Effector memory CD4-positive, alpha-beta T cell (primary cell): ENCODE data around the gene PDE4B.
"Not testable (repeated sequence)": the region's sequence is repeated elsewhere in the genome, so short reads cannot be mapped to it uniquely, and the experiment has no call there.

Experiments used
- DNase-seq, 3 donors: peaks; one replicate each; pipeline ENCODE4 v3.0.0-alpha.2; 2020
- H3K27ac ChIP-seq: 2 replicates; pipeline ENCODE4 v1.7.0; 2013; ENCODE audit warnings: mild to moderate bottlenecking, low read length, moderate library complexity; ENCODE audit not compliant: insufficient read depth, poor library complexity, severe bottlenecking
- H3K27me3 ChIP-seq: replicated peaks from 2 replicates; pipeline ENCODE4 v1.7.0; 2013; ENCODE audit warnings: mild to moderate bottlenecking, low read length; ENCODE audit not compliant: insufficient read depth, control insufficient read depth, poor library complexity, severe bottlenecking
- H3K36me3 ChIP-seq: 2 replicates; pipeline ENCODE4 v1.7.0; 2013; ENCODE audit warnings: mild to moderate bottlenecking, low read length, moderate library complexity; ENCODE audit not compliant: control insufficient read depth, insufficient read depth
- H3K4me1 ChIP-seq: 2 replicates; pipeline ENCODE4 v1.7.0; 2013; ENCODE audit warnings: low read length, mild to moderate bottlenecking; ENCODE audit not compliant: control insufficient read depth, insufficient read depth, poor library complexity, severe bottlenecking
- H3K4me3 ChIP-seq: 2 replicates; pipeline ENCODE4 v1.7.0; 2013; ENCODE audit warnings: low read length, low read depth, mild to moderate bottlenecking; ENCODE audit not compliant: insufficient read depth, poor library complexity, severe bottlenecking
- H3K9me3 ChIP-seq: 2 replicates; pipeline ENCODE4 v1.7.0; 2013; ENCODE audit warnings: mild to moderate bottlenecking, low read length, moderate library complexity; ENCODE audit not compliant: control insufficient read depth

PDE4B gene

DNA sequence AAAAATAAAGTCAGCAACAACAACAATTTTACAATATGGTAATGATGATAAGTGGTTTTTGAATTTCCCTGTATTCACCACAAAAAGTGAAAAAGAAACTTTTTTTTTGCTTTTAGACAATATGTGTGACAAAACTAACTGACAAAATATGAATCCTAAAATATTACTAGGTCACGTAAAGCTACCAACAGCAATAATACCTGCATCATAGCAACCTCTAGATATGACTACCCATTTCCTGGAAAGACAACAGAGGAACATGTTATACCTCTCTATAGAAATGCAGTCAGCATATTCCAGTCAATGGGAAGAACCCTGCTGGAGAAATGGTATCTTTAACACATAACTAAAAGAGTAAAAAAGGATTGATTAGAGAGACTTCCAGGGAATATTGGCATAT, 73.7 kb downstream of the PDE4B start:
- Histone ChIP-seq H3K36me3 (no peaks in the 10 kb centered on the region), H3K27ac (no peak overlapping the region), H3K9me3 (no peaks in the 10 kb centered on the region), H3K4me1 (no peaks in the 10 kb centered on the region), H3K27me3 (no peaks in the 10 kb centered on the region), H3K4me3 (no peak overlapping the region)
- DNase-seq: no peak

DNA sequence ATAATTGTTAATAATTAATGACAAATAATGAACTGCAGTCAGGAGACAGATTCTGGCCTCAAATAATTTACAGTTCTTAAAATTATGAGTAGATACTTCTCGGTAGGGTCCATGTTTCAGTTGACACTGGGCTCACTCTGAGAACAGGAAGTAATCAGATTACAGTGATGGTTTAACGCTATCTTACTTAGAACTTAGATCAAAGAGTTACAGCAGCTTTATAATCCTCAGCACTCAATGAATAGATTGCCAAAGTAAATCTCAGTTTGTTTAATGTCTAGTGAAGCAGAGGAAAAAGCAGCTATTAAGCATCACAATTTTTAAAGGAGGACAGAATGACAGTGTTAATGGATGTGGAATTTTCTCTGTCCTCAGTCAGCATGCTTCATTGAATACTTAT, 79.6 kb downstream of the PDE4B start:
- DNase-seq: no peak
- H3K4me3 ChIP-seq: no peak overlapping the region
- no peaks in the 10 kb centered on the region for H3K36me3 ChIP-seq
- no peaks in the 10 kb centered on the region for H3K9me3 ChIP-seq
- no peaks in the 10 kb centered on the region for H3K4me1 ChIP-seq
- H3K27ac ChIP-seq: no peak overlapping the region
- no peaks in the 10 kb centered on the region for H3K27me3 ChIP-seq

- H3K9me3 ChIP-seq: not testable (repeated sequence)
These were observed 85.6 kb downstream of the PDE4B start for GRCh38 chr1:65878342-65878741.

DNA sequence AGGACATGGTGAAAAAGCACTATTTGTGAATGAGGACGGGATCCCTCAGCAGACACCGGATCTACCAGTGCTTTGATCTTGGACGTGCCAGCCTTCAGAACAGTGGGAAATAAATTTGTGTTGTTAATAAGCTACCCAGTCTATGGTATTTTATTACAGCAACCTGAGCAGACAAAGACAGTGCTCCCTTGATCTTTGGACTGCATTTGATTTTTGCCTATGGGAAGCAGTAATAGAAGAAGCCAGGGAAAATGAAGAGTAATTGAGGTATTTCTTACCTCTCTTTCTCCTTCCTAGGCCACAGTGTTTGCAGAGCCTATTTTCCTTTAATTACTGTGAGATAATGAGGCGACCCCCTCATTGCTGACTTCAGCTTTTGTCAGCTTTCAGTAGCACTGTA, 87.9 kb downstream of the PDE4B start:
- Histone ChIP-seq H3K9me3 (no peaks in the 10 kb centered on the region), H3K36me3 (no peaks in the 10 kb centered on the region), H3K4me3 (no peak overlapping the region), H3K27ac (no peak overlapping the region), H3K4me1 (no peaks in the 10 kb centered on the region), H3K27me3 (no peaks in the 10 kb centered on the region)
- DNase-seq: no peak

More at GRCh38 chr1:65878342-65878741, 85.6 kb downstream of the PDE4B start:
- not testable (repeated sequence) for H3K4me3 ChIP-seq, H3K36me3 ChIP-seq, DNase-seq, H3K27me3 ChIP-seq, H3K27ac ChIP-seq, H3K4me1 ChIP-seq

DNA sequence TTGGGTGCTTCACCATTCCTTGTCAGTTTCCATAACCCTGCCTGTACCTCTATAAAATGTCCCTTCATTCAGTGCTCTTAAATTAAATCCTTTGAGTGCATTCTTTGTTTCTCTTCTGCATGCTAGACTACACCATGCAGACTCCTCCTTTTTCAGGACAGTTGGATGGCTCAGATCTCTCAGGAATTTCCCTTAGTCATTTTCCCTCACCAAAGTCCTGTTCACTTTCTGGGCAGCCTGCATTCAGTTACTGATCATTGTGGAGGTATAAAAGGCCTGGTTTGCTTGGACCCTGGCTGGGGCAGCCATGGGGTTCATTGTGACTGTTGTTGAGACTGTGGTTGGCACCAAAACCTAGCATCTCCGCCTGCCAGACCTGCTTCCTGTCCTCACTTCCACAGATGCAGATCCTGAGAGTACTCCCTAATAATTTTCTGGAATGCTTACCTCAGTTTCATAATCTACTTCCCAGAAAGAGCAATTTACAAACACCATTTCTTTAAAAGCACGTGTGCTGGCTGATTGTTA, 88.4 kb downstream of the PDE4B start:
- Histone ChIP-seq H3K9me3 (no peaks in the 10 kb centered on the region), H3K4me1 (no peaks in the 10 kb centered on the region), H3K27ac (no peak overlapping the region), H3K36me3 (no peaks in the 10 kb centered on the region), H3K27me3 (no peaks in the 10 kb centered on the region), H3K4me3 (no peak overlapping the region)
- DNase-seq: no peak

GRCh38 chr1:65882076-65882475, 89.4 kb downstream of the PDE4B start:
- DNase-seq: no peak
- H3K9me3 ChIP-seq: no peaks in the 10 kb centered on the region
- H3K4me1 ChIP-seq: no peaks in the 10 kb centered on the region
- H3K27ac ChIP-seq: no peak overlapping the region
- no peak overlapping the region for H3K4me3 ChIP-seq
- no peaks in the 10 kb centered on the region for H3K36me3 ChIP-seq
- no peaks in the 10 kb centered on the region for H3K27me3 ChIP-seq

GRCh38 chr1:65889441-65889840, 96.7 kb downstream of the PDE4B start:
- Histone ChIP-seq H3K4me1 (no peaks in the 10 kb centered on the region), H3K27ac (no peak overlapping the region), H3K9me3 (no peaks in the 10 kb centered on the region), H3K4me3 (no peak overlapping the region), H3K27me3 (no peaks in the 10 kb centered on the region), H3K36me3 (no peaks in the 10 kb centered on the region)
- DNase-seq: no peak

GRCh38 chr1:65890201-65890843, 97.6 kb downstream of the PDE4B start:
- no peak overlapping the region for H3K4me3 ChIP-seq
- no peak overlapping the region for H3K27ac ChIP-seq
- H3K9me3 ChIP-seq: no peaks in the 10 kb centered on the region
- no peak for DNase-seq
- H3K27me3 ChIP-seq: peaks cover 2% of the 10 kb centered on the region
- H3K36me3 ChIP-seq: no peaks in the 10 kb centered on the region
- H3K4me1 ChIP-seq: no peaks in the 10 kb centered on the region

DNA sequence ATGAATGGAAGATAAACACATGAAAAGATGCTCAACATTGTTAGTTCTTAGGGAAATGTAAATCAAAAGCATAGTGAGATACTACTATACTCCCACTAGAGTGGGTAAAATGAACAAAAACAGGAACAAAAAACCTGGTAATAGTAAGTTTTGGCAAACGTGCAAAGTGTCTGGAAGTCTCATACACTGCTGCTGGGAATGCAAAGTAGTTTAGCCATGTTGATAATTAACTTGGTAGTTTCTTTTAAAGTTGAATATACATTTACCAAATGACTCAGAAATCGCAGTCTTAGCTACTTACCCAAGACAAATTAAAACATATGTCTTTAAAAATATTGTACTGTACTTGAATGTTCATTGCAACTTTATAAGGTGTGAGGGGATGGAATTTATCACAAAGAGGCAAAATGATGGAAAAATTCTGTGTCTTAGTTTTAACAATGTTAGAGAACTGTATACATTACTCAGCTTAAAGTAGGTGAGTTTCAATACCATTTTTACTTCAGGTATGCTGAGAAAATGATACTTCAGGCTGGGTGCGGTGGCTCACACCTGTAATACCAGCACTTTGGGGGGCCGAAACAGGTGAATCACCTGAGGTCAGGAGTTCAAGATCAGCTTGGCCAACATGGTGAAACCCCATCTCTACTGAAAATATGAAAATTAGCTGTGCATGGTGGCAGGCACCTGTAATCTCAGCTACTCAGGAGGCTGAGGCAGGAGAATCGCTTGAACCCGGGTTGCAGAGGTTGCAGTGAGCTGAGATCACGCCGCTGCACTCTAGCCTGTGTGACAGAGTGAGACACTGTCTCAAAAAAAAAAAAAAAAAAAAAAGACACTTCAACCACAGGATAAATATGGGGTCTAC, 102.3 kb downstream of the PDE4B start:
- no peak for DNase-seq
- Histone ChIP-seq H3K36me3 (no peaks in the 10 kb centered on the region), H3K4me3 (no peak overlapping the region), H3K4me1 (no peaks in the 10 kb centered on the region), H3K9me3 (no peaks in the 10 kb centered on the region), H3K27ac (no peak overlapping the region), H3K27me3 (peaks cover 2% of the 10 kb centered on the region)

- Histone ChIP-seq H3K9me3 (no peaks in the 10 kb centered on the region), H3K27me3 (peaks cover 2% of the 10 kb centered on the region), H3K4me1 (no peaks in the 10 kb centered on the region), H3K27ac (no peak overlapping the region), H3K4me3 (no peak overlapping the region), H3K36me3 (no peaks in the 10 kb centered on the region)
- no peak for DNase-seq
These were observed 104.0 kb downstream of the PDE4B start for GRCh38 chr1:65896721-65897120.
